GM12873 (cell line): ENCODE data around the gene DENND6B.

Experiments
- CTCF ChIP-seq: IDR thresholded peaks from 2 replicates; pipeline ENCODE4 v1.5.1; 2012; ENCODE audit warnings: low read depth, mild to moderate bottlenecking, moderate library complexity, low read length, control low read depth; ENCODE audit not compliant: insufficient read depth; ENCODE audit errors: missing control alignments

DENND6B gene

GRCh38 chr22:50277761-50278160, 49.1 kb downstream of the DENND6B start:
- no peak for TF ChIP-seq CTCF

GRCh38 chr22:50276143-50276542, 50.7 kb downstream of the DENND6B start:
- TF ChIP-seq CTCF = peak; percentile 72

GRCh38 chr22:50275181-50276055, 51.4 kb downstream of the DENND6B start:
- TF ChIP-seq CTCF = no peak

- TF ChIP-seq CTCF = no peak
Observed at GRCh38 chr22:50274771-50275170, 52.0 kb downstream of the DENND6B start.

- peak; percentile 47 for TF ChIP-seq CTCF
Observed at GRCh38 chr22:50274311-50274710, 52.5 kb downstream of the DENND6B start.

GRCh38 chr22:50272044-50272802, 54.6 kb downstream of the DENND6B start:
- TF ChIP-seq CTCF = no peak

- peak; percentile 14 for TF ChIP-seq CTCF
Observed at GRCh38 chr22:50271519-50271970, 55.3 kb downstream of the DENND6B start.
